ENCODE data around the gene IWS1.

The IWS1 gene

DNA sequence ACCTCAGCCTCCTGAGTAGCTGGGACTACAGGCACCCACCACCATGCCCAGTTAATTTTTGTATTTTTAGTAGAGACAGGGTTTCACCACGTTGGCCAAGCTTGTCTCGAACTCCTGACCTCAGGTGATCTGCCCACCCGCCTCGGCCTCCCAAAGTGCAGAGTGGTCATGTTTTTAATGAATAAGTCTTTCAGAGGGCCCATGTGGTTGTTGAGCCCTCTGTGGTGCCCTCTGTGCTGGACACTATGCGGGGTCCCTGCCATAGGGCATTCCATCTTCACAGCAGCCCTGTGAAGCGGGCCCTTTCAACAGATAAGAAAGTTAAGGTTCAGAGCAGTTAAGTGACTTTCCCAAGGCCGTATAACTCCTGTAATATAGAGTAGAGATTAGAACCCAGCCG lies 35.1 kb upstream of the IWS1 start:
- no peaks in the 10 kb centered on the region for H3K27me3 ChIP-seq
- H3K4me1 ChIP-seq: 0 out of 2 replicates have a peak, but pooled peaks cover under 1% of the 10 kb centered on the region
- no peak for TF ChIP-seq Cebpa-rat (IDR thresholded peaks at IDR 0.05)
- H3K27ac ChIP-seq: no peak overlapping the region
- 0 out of 2 replicates have a peak, but pooled peaks cover 6% of the 10 kb centered on the region for H3K9me3 ChIP-seq
- H3K4me2 ChIP-seq: no peak overlapping the region
- no peak overlapping the region for H3K4me3 ChIP-seq
- no peaks in the 10 kb centered on the region for H4K20me1 ChIP-seq
- H3K9ac ChIP-seq: no peak overlapping the region
- H3K36me3 ChIP-seq: no peaks in the 10 kb centered on the region

DNA sequence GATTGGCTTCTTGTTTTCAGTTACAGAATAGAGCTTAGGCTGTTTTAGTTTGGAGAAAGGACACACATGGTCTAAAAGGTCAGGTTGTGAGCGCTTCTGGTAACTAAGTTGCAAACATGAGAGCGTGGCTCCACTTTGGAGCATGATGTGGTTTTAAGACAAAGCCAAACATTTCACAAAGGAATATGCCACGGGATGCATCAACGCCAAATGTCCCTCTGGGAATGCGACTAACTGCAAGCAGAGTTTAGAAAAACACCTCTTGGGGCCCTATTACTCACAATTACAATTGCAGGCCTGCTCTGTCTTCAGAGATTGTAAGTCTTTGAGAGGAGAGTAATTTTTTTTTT lies 34.6 kb upstream of the IWS1 start:
- H3K9ac ChIP-seq: no peak overlapping the region
- H4K20me1 ChIP-seq: no peaks in the 10 kb centered on the region
- TF ChIP-seq Cebpa-rat (IDR thresholded peaks at IDR 0.05): no peak
- H3K27ac ChIP-seq: no peak overlapping the region
- H3K4me2 ChIP-seq: no peak overlapping the region
- no peaks in the 10 kb centered on the region for H3K4me1 ChIP-seq
- no peaks in the 10 kb centered on the region for H3K27me3 ChIP-seq
- 0 out of 2 replicates have a peak, but pooled peaks cover 7% of the 10 kb centered on the region for H3K9me3 ChIP-seq
- no peaks in the 10 kb centered on the region for H3K36me3 ChIP-seq
- H3K4me3 ChIP-seq: no peak overlapping the region

DNA sequence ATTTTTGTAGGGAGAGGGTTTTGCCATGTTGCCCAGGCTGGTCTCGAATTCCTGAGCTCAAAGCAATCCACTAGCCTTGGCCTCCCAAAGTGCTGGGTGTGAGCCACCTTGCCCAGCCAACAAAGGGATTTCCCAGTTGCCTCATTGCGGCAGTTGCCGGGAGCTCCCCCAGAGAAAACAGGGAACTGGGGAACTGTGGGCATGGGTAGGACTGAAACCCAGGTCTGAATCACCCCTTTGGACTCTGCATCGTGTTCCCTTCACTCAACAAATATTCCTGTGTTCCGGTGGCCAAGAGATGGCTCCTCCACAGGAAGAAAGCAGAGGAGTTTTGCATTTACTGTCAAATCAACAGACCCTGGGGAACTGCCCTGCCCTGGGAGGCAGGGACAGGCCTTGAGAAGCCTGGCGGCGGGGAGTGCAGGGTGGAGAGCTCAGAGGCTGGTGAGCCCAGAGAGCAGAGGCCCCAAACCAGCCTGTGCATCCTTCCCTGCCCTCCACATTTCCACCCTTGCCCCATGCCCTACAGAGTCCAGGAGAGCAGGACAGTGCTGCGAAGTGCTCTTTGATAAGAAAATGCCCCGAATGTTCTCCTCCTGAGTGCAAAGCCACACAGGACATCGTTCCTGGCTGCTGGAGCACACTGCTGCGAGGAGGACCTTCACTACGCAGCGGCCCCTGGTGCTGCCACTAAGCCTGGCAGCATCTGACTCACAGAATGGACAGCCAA lies 34.1 kb upstream of the IWS1 start:
- no peak overlapping the region for H3K4me3 ChIP-seq
- H3K27me3 ChIP-seq: no peaks in the 10 kb centered on the region
- no peak overlapping the region for H3K27ac ChIP-seq
- TF ChIP-seq Cebpa-rat (IDR thresholded peaks at IDR 0.05): no peak
- 0 out of 2 replicates have a peak, but pooled peaks cover 7% of the 10 kb centered on the region for H3K9me3 ChIP-seq
- no peak overlapping the region for H3K4me2 ChIP-seq
- H3K4me1 ChIP-seq: no peaks in the 10 kb centered on the region
- no peaks in the 10 kb centered on the region for H3K36me3 ChIP-seq
- H3K9ac ChIP-seq: no peak overlapping the region
- no peaks in the 10 kb centered on the region for H4K20me1 ChIP-seq

DNA sequence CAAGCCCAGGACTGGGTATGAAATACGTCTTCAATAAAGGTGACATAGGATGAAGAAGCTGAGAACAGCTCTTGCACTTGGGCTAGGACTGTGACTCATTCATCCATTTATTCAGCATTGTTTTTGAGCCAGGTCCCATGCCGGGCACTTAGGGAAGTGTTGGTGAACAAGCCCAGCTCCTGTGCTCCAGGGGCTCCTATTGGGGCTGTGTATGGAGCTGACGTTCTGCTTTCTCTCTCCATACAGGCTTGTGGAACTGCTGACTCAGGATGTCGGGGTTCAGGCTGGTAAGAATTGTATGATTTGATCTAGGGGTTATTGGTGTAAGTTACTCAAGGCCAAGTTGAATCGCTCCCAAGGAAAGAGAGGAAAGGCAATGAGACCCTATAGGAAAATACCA lies 33.2 kb upstream of the IWS1 start:
- no peak overlapping the region for H3K4me3 ChIP-seq
- no peak overlapping the region for H3K9ac ChIP-seq
- H3K4me1 ChIP-seq: no peaks in the 10 kb centered on the region
- H3K4me2 ChIP-seq: no peak overlapping the region
- no peak for TF ChIP-seq Cebpa-rat (IDR thresholded peaks at IDR 0.05)
- H3K27me3 ChIP-seq: no peaks in the 10 kb centered on the region
- H3K36me3 ChIP-seq: no peaks in the 10 kb centered on the region
- H3K27ac ChIP-seq: no peak overlapping the region
- no peaks in the 10 kb centered on the region for H4K20me1 ChIP-seq
- 0 out of 2 replicates have a peak, but pooled peaks cover 7% of the 10 kb centered on the region for H3K9me3 ChIP-seq

DNA sequence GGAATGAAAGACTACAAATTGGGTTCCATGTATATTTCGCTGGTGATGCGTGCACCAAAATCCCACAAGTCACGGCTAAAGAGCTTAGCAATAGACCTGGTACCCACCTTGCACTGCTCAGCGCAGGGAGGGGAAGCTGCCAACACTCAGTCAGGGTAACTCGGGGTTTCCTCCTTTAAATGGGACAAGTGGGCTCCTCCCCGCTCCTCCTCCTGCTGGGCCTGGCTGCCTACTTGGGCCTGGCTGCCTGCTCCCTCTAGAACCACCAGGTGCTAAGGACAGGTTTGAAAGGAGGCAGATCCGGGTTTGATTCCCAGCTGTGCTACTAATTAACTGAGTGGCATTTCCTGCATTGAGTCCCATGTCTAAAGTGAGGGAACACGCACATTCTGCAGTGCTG lies 32.6 kb upstream of the IWS1 start:
- TF ChIP-seq Cebpa-rat (IDR thresholded peaks at IDR 0.05): no peak

DNA sequence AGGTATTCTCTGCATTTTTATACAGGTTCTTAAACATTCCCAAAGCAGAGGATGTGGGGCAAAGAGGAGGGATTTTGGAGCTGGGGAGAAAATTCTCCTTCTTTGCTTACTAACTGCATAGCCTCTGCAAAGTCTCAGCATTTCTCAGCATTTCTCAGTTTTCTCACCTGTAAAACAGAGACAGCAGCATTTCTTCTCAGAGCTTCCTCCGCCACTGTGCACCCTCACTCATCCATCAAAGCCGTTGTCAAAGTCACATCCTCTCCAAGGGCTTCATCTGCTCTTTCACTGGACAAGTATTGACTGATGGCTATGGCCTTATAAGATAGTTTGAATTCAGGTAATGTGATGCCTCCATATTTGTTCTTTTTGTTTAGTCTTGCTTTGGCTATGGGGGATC lies 26.6 kb upstream of the IWS1 start:
- Histone ChIP-seq H3K4me1 (no peaks in the 10 kb centered on the region), H3K9ac (no peak overlapping the region), H3K9me3 (0 out of 2 replicates have a peak, but pooled peaks cover 7% of the 10 kb centered on the region), H3K36me3 (no peaks in the 10 kb centered on the region), H3K27ac (no peak overlapping the region), H4K20me1 (no peaks in the 10 kb centered on the region), H3K27me3 (no peaks in the 10 kb centered on the region), H3K4me3 (no peak overlapping the region), H3K4me2 (no peak overlapping the region)
- TF ChIP-seq Cebpa-rat (IDR thresholded peaks at IDR 0.05): no peak

More for the DNA sequence above, 32.6 kb upstream of the IWS1 start:
- Histone ChIP-seq H3K4me3 (no peak overlapping the region), H3K36me3 (no peaks in the 10 kb centered on the region), H3K4me2 (no peak overlapping the region), H3K9ac (no peak overlapping the region), H4K20me1 (no peaks in the 10 kb centered on the region), H3K27me3 (no peaks in the 10 kb centered on the region), H3K27ac (no peak overlapping the region), H3K4me1 (no peaks in the 10 kb centered on the region), H3K9me3 (0 out of 2 replicates have a peak, but pooled peaks cover 7% of the 10 kb centered on the region)

DNA sequence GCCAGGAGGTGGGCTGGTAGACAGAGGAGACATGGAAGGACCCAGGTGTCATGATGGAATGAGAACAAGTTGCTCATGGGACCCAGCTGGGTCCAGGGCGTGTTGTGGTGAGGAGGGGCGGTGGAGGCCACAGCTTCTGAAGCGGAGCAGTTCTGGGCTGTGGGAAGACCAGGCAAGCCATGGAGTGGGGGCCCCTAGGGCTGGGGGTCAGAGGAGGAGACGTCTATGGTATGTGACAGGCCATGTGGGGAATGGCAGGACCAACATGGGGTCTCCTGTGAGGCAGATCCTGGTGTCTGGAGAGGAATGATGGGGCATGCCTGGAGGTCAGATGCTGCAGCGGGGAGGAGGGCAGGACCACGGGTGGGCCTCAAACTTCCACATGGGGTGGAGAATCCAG lies 26.0 kb upstream of the IWS1 start:
- no peak overlapping the region for H3K4me2 ChIP-seq
- no peak overlapping the region for H3K27ac ChIP-seq
- no peak for TF ChIP-seq Cebpa-rat (IDR thresholded peaks at IDR 0.05)
- no peaks in the 10 kb centered on the region for H3K36me3 ChIP-seq
- H4K20me1 ChIP-seq: no peaks in the 10 kb centered on the region
- H3K4me1 ChIP-seq: no peaks in the 10 kb centered on the region
- 0 out of 2 replicates have a peak, but pooled peaks cover 7% of the 10 kb centered on the region for H3K9me3 ChIP-seq
- H3K27me3 ChIP-seq: no peaks in the 10 kb centered on the region
- no peak overlapping the region for H3K4me3 ChIP-seq
- H3K9ac ChIP-seq: no peak overlapping the region

DNA sequence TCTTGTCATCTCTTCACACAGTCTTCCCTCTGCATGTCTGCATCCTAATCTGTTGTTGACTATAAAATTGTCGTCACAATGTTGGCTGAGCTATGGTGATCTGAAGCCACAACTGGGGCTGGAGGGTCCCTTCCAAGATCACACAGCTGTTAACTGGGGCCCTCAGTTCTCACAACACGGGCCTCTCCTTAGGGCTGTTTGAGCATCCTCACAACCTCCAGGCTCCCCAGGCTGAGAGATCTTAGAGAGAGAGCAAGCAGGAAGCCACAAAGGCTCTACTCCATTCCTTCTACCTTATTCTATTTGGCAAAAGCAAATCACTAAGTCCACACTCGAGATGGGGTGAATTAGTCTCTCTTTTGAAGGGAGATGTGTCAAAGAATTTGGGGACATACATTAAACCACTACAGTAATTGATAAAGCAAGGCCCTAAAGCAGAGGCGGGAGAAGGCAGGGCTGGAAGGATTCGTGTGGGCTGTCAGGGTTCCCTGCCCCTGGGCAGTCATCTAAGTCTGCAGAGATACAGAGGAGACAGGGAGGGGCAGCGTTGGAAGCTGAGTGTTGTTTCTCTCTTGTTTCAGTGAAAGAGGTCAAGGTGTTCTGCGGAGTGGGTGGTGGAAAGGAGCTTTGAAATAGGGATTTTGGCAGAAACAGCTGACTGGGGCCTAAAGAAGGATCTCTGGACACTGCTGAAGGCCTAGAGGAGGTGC lies 25.1 kb upstream of the IWS1 start:
- no peaks in the 10 kb centered on the region for H3K4me1 ChIP-seq
- no peaks in the 10 kb centered on the region for H3K27me3 ChIP-seq
- no peak overlapping the region for H3K9ac ChIP-seq
- no peaks in the 10 kb centered on the region for H4K20me1 ChIP-seq
- TF ChIP-seq Cebpa-rat (IDR thresholded peaks at IDR 0.05): no peak
- H3K9me3 ChIP-seq: 0 out of 2 replicates have a peak, but pooled peaks cover under 1% of the 10 kb centered on the region
- no peaks in the 10 kb centered on the region for H3K36me3 ChIP-seq
- H3K4me3 ChIP-seq: no peak overlapping the region
- H3K27ac ChIP-seq: no peak overlapping the region
- H3K4me2 ChIP-seq: no peak overlapping the region

DNA sequence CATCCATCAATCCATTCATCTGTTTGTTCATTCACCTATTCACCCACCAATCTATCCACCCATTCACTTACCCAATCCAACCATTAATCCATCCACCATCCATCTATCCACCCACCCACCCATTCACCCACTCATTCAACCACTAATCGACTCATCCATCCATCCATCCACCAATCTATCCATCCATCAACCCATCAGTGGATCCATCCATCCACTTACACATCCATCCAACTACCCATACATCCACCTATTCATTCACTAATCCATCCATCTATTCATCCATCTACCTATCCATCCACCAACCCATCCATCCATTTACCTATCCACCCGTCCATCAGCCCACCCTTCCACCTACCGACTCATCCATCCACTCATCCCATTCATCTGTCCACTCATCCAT lies 20.5 kb upstream of the IWS1 start:
- no peak overlapping the region for H3K4me2 ChIP-seq
- H3K4me3 ChIP-seq: no peak overlapping the region
- H3K9ac ChIP-seq: no peak overlapping the region
- peaks cover 4% of the 10 kb centered on the region; the same call in 1 of the 2 replicates for H3K9me3 ChIP-seq
- H3K27me3 ChIP-seq: no peaks in the 10 kb centered on the region
- no peaks in the 10 kb centered on the region for H3K36me3 ChIP-seq
- H4K20me1 ChIP-seq: no peaks in the 10 kb centered on the region
- no peak overlapping the region for H3K27ac ChIP-seq
- TF ChIP-seq Cebpa-rat (IDR thresholded peaks at IDR 0.05): no peak
- no peaks in the 10 kb centered on the region for H3K4me1 ChIP-seq

DNA sequence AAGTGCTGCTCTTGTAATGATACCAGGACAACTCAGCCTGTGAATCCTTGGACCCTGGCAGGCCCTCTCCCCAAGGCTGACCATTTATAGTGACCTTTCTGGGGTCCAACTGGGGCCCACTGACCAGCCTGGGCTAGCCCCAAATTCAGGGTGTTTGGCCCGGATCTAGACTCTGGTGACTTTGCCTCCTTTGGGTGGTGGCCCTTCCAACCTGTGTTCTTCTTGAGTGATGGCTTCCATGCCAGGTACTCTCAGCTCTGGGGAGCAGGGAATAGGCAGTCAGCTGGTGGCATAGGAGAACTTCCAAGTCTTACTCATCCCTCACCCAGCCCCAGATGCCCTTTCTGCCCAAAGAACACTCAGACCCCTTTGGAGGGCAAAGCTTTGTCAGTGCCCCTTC lies 19.5 kb upstream of the IWS1 start:
- Histone ChIP-seq H3K36me3 (no peaks in the 10 kb centered on the region), H3K9ac (no peak overlapping the region), H3K27me3 (no peaks in the 10 kb centered on the region), H3K9me3 (peaks cover 4% of the 10 kb centered on the region; the same call in 1 of the 2 replicates), H3K27ac (no peak overlapping the region), H3K4me3 (no peak overlapping the region), H3K4me2 (no peak overlapping the region), H4K20me1 (no peaks in the 10 kb centered on the region), H3K4me1 (no peaks in the 10 kb centered on the region)
- no peak for TF ChIP-seq Cebpa-rat (IDR thresholded peaks at IDR 0.05)
